ENCODE data around the gene CLBA1. TPM values are rescaled to one million over a fixed set of nuclear protein-coding genes. Genes with fewer than 3 reads are reported as not detected.

Gene CLBA1
- total RNA-seq, 1 experiment from 2014 or later, result 14.8 TPM

- no peak for TF ChIP-seq RAD21 (IDR thresholded peaks at IDR 0.05; ENCODE audit: low read depth)
- no peak for TF ChIP-seq SRF (IDR thresholded peaks at IDR 0.05; ENCODE audit: low read depth)
- DNase-seq (ENCODE audit: low read depth, low spot score) (no peak), ATAC-seq (no peak)
- no peak overlapping the region for H3K4me2 ChIP-seq (ENCODE audit: low read length)
- no TSS peak for BruUV-seq (replicated peaks)
- H3K27me3 ChIP-seq (ENCODE audit: insufficient read depth, low read length), result no peaks in the 10 kb centered on the region
- intact Hi-C loops (cut with micrococcal nuclease), result no loop called here
- H3K27ac ChIP-seq (ENCODE audit: low read depth, low read length), result no peak overlapping the region
- no peaks in the 10 kb centered on the region for H3K4me1 ChIP-seq (ENCODE audit: control insufficient read depth in 1 of 2, insufficient read depth in 2 of 2, low read length in 2 of 2)
- H3K79me2 ChIP-seq (ENCODE audit: insufficient read depth, low read length), result no peaks in the 10 kb centered on the region
- no peaks in the 10 kb centered on the region for H4K20me1 ChIP-seq (ENCODE audit: insufficient read depth)
- H3K9me2 ChIP-seq (ENCODE audit: insufficient read depth), result no peaks in the 10 kb centered on the region
- H3K9me3 ChIP-seq (ENCODE audit: control insufficient read depth in 1 of 2, insufficient read depth in 1 of 2, low read depth in 1 of 2, low read length in 2 of 2), result no peaks in the 10 kb centered on the region
- POLR2A ChIA-PET, result no interaction called here
- RAD21 ChIA-PET (ENCODE audit: low non-redundant PET in 1 of 2, low total read pairs in 2 of 2, uncharacterized antibody in 2 of 2, unreplicated experiment in 2 of 2), result no interaction called here
- no peak overlapping the region for H3K9ac ChIP-seq (ENCODE audit: low read length)
- no peak overlapping the region for H2AFZ ChIP-seq (ENCODE audit: low read depth, low read length, poor library complexity, severe bottlenecking)
- CTCF ChIA-PET, result no interaction called here
- H3K36me3 ChIP-seq (ENCODE audit: control insufficient read depth in 1 of 2, insufficient read depth in 2 of 2, low read length in 2 of 2), result peaks cover 10 to 15% of the 10 kb centered on the region in 2 experiments; a peak in 3 of 4 replicates
- no peak overlapping the region for H3K4me3 ChIP-seq (replicated peaks in 1 of 2; ENCODE audit: low read depth in 1 of 2, low read length in 2 of 2)
These were observed 6.9 kb downstream of the CLBA1 start for GRCh38 chr14:104992501-104992900.

- H3K4me2 ChIP-seq (ENCODE audit: low read length), result no peak overlapping the region
- CTCF ChIA-PET, result no interaction called here
- DNase-seq (ENCODE audit: low read depth, low spot score), result no peak
- no peaks in the 10 kb centered on the region for H3K27me3 ChIP-seq (ENCODE audit: insufficient read depth, low read length)
- H4K20me1 ChIP-seq (ENCODE audit: insufficient read depth), result no peaks in the 10 kb centered on the region
- ATAC-seq, result no peak
- RAD21 ChIA-PET (ENCODE audit: low non-redundant PET in 1 of 2, low total read pairs in 2 of 2, uncharacterized antibody in 2 of 2, unreplicated experiment in 2 of 2), result no interaction called here
- no TSS peak for BruUV-seq (replicated peaks)
- no peak overlapping the region for H3K27ac ChIP-seq (ENCODE audit: low read depth, low read length)
- no peak overlapping the region for H3K9ac ChIP-seq (ENCODE audit: low read length)
- peaks cover 10 to 15% of the 10 kb centered on the region in 2 experiments; a peak in 3 of 4 replicates for H3K36me3 ChIP-seq (ENCODE audit: control insufficient read depth in 1 of 2, insufficient read depth in 2 of 2, low read length in 2 of 2)
- intact Hi-C loops (cut with micrococcal nuclease), result no loop called here
- no peak overlapping the region for H3K4me3 ChIP-seq (replicated peaks in 1 of 2; ENCODE audit: low read depth in 1 of 2, low read length in 2 of 2)
- H3K79me2 ChIP-seq (ENCODE audit: insufficient read depth, low read length), result no peaks in the 10 kb centered on the region
- H3K4me1 ChIP-seq (ENCODE audit: control insufficient read depth in 1 of 2, insufficient read depth in 2 of 2, low read length in 2 of 2), result no peaks in the 10 kb centered on the region
- POLR2A ChIA-PET, result no interaction called here
- no peaks in the 10 kb centered on the region for H3K9me3 ChIP-seq (ENCODE audit: control insufficient read depth in 1 of 2, insufficient read depth in 1 of 2, low read depth in 1 of 2, low read length in 2 of 2)
- H2AFZ ChIP-seq (ENCODE audit: low read depth, low read length, poor library complexity, severe bottlenecking), result no peak overlapping the region
- no peaks in the 10 kb centered on the region for H3K9me2 ChIP-seq (ENCODE audit: insufficient read depth)
- TF ChIP-seq REST (IDR thresholded peaks at IDR 0.05; ENCODE audit: low read depth) (no peak), JUND (IDR thresholded peaks at IDR 0.05) (no peak), ATF3 (IDR thresholded peaks at IDR 0.05) (no peak), FOSL1 (IDR thresholded peaks at IDR 0.05; ENCODE audit: low read depth) (no peak), TCF7L2 (IDR thresholded peaks at IDR 0.05; ENCODE audit: borderline replicate concordance, extremely low read depth, insufficient read depth, insufficient read length) (no peak), SP1 (IDR thresholded peaks at IDR 0.05; ENCODE audit: low read depth) (no peak), CEBPB (IDR thresholded peaks at IDR 0.05; ENCODE audit: low read depth) (no peak), YY1 (IDR thresholded peaks at IDR 0.05; ENCODE audit: extremely low read depth, insufficient replicate concordance, low read depth, low read length) (no peak), POLR2AphosphoS5 (IDR thresholded peaks at IDR 0.05; ENCODE audit: low read depth, low read length) (no peak), RAD21 (IDR thresholded peaks at IDR 0.05; ENCODE audit: low read depth) (no peak), SIN3A (IDR thresholded peaks at IDR 0.05; ENCODE audit: low read depth) (no peak), ZNF274 (IDR thresholded peaks at IDR 0.05; ENCODE audit: low read depth, low read length) (no peak), ELF1 (IDR thresholded peaks at IDR 0.05; ENCODE audit: borderline replicate concordance, low read depth) (no peak), EZH2 (IDR thresholded peaks at IDR 0.05) (no peak)
- TF ChIP-seq, protein P1, sequence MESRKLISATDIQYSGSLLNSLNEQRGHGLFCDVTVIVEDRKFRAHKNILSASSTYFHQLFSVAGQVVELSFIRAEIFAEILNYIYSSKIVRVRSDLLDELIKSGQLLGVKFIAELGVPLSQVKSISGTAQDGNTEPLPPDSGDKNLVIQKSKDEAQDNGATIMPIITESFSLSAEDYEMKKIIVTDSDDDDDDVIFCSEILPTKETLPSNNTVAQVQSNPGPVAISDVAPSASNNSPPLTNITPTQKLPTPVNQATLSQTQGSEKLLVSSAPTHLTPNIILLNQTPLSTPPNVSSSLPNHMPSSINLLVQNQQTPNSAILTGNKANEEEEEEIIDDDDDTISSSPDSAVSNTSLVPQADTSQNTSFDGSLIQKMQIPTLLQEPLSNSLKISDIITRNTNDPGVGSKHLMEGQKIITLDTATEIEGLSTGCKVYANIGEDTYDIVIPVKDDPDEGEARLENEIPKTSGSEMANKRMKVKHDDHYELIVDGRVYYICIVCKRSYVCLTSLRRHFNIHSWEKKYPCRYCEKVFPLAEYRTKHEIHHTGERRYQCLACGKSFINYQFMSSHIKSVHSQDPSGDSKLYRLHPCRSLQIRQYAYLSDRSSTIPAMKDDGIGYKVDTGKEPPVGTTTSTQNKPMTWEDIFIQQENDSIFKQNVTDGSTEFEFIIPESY (IDR thresholded peaks at IDR 0.05; ENCODE audit: extremely low read depth, insufficient replicate concordance, low read length), result no peak
- TF ChIP-seq, protein P2, sequence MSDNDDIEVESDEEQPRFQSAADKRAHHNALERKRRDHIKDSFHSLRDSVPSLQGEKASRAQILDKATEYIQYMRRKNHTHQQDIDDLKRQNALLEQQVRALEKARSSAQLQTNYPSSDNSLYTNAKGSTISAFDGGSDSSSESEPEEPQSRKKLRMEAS (IDR thresholded peaks at IDR 0.05), result no peak
These were observed 7.7 kb downstream of the CLBA1 start for GRCh38 chr14:104993306-104993705.

Measured in HCT116 (cell line).